ENCODE measurements around the gene EYS.

EYS gene

GRCh38 chr6:64310214-64310613 is 1396.8 kb downstream of the EYS start:
- DNase-seq (ENCODE audit: low read depth in 2 of 2): no peak

- DNase-seq (ENCODE audit: low read depth in 2 of 2): no peak
These were observed 1405.5 kb downstream of the EYS start for GRCh38 chr6:64301307-64302236.

GRCh38 chr6:64299176-64299575 is 1407.8 kb downstream of the EYS start:
- no peak for DNase-seq (ENCODE audit: low read depth in 2 of 2)

GRCh38 chr6:64294034-64294433 is 1413.0 kb downstream of the EYS start:
- DNase-seq (ENCODE audit: low read depth in 2 of 2): no peak

- DNase-seq (ENCODE audit: low read depth in 2 of 2): no peak
These were observed 1413.7 kb downstream of the EYS start for GRCh38 chr6:64293298-64293697.

GRCh38 chr6:64290867-64291266 is 1416.2 kb downstream of the EYS start:
- no peak for DNase-seq (ENCODE audit: low read depth in 2 of 2)

GRCh38 chr6:64289931-64290330 is 1417.1 kb downstream of the EYS start:
- DNase-seq (ENCODE audit: low read depth in 2 of 2): no peak

GRCh38 chr6:64288351-64288750 is 1418.7 kb downstream of the EYS start:
- no peak for DNase-seq (ENCODE audit: low read depth in 2 of 2)

- DNase-seq (ENCODE audit: low read depth in 2 of 2): no peak
These were observed 1425.9 kb downstream of the EYS start for GRCh38 chr6:64281167-64281566.

GRCh38 chr6:64280569-64280968 is 1426.5 kb downstream of the EYS start:
- DNase-seq (ENCODE audit: low read depth in 2 of 2): no peak

GRCh38 chr6:64270083-64270482 is 1436.9 kb downstream of the EYS start:
- no peak for DNase-seq (ENCODE audit: low read depth in 2 of 2)

GRCh38 chr6:64266351-64266821 is 1440.6 kb downstream of the EYS start:
- no peak for DNase-seq (ENCODE audit: low read depth in 2 of 2)

- DNase-seq (ENCODE audit: low read depth in 2 of 2): no peak
These were observed 1443.2 kb downstream of the EYS start for GRCh38 chr6:64263778-64264177.

GRCh38 chr6:64259372-64259771 is 1447.7 kb downstream of the EYS start:
- DNase-seq (ENCODE audit: low read depth in 2 of 2): no peak

GRCh38 chr6:64258752-64259151 is 1448.3 kb downstream of the EYS start:
- no peak for DNase-seq (ENCODE audit: low read depth in 2 of 2)

- no peak for DNase-seq (ENCODE audit: low read depth in 2 of 2)
These were observed 1448.7 kb downstream of the EYS start for GRCh38 chr6:64258302-64258701.

- no peak for DNase-seq (ENCODE audit: low read depth in 2 of 2)
These were observed 1449.4 kb downstream of the EYS start for GRCh38 chr6:64257586-64257985.

GRCh38 chr6:64256483-64256882 is 1450.5 kb downstream of the EYS start:
- DNase-seq (ENCODE audit: low read depth in 2 of 2): no peak

- DNase-seq (ENCODE audit: low read depth in 2 of 2): no peak
These were observed 1452.0 kb downstream of the EYS start for GRCh38 chr6:64255000-64255399.

- DNase-seq (ENCODE audit: low read depth in 2 of 2): no peak
These were observed 1452.5 kb downstream of the EYS start for GRCh38 chr6:64254558-64254957.

GRCh38 chr6:64252256-64252655 is 1454.8 kb downstream of the EYS start:
- DNase-seq (ENCODE audit: low read depth in 2 of 2): no peak

GRCh38 chr6:64250126-64250525 is 1456.9 kb downstream of the EYS start:
- DNase-seq (ENCODE audit: low read depth in 2 of 2): no peak

- no peak for DNase-seq (ENCODE audit: low read depth in 2 of 2)
These were observed 1457.9 kb downstream of the EYS start for GRCh38 chr6:64249115-64249514.

GRCh38 chr6:64243618-64244017 is 1463.4 kb downstream of the EYS start:
- no peak for DNase-seq (ENCODE audit: low read depth in 2 of 2)
